HepG2 (cell line): Measurements from ENCODE around the gene GPHN. TPM values are rescaled to one million over a fixed set of nuclear protein-coding genes. Genes with fewer than 3 reads are reported as not detected.

Experiments used
- CBX2 ChIP-seq, 2 experiments: fragments of 200-600 bp in 1 of 2; sonication (generic); formaldehyde crosslinking in 1 of 2; IDR thresholded peaks; 2 replicates each; pipeline versions ENCODE4 v1.7.0 to v1.8.1; 2018 to 2022; ENCODE audit warnings: low read depth in 2 of 2, low read length in 1 of 2, mild to moderate bottlenecking in 1 of 2, missing genetic modification reagents in 1 of 2
- CENPT ChIP-seq: sonication (generic); formaldehyde crosslinking; IDR thresholded peaks from 2 replicates; pipeline ENCODE4 v1.8.0; 2022; ENCODE audit warnings: low read depth, mild to moderate bottlenecking, moderate library complexity, missing genetic modification reagents
- FOXM1 ChIP-seq: sonication (generic); formaldehyde crosslinking; IDR thresholded peaks from 2 replicates; pipeline ENCODE4 v1.5.0; 2020; ENCODE audit warnings: missing genetic modification reagents
- GABPB1 ChIP-seq: IDR thresholded peaks from 2 replicates; pipeline ENCODE4 v1.6.1; 2016; ENCODE audit warnings: mild to moderate bottlenecking, missing genetic modification reagents, moderate library complexity, missing compliant biosample characterization
- MEIS1 ChIP-seq: sonication (generic); formaldehyde crosslinking; IDR thresholded peaks from 2 replicates; pipeline ENCODE4 v1.9.0; 2021; ENCODE audit warnings: mild to moderate bottlenecking, missing genetic modification reagents, moderate library complexity, borderline replicate concordance
- MLLT10 ChIP-seq: sonication (generic); formaldehyde crosslinking; IDR thresholded peaks from 2 replicates; pipeline ENCODE4 v1.4.0; 2020; ENCODE audit warnings: missing genetic modification reagents
- MTA3 ChIP-seq: sonication (generic); formaldehyde crosslinking; IDR thresholded peaks from 2 replicates; pipeline ENCODE4 v1.4.0; 2020; ENCODE audit warnings: missing genetic modification reagents
- NFKB2 ChIP-seq: sonication (generic); formaldehyde crosslinking; IDR thresholded peaks from 2 replicates; pipeline ENCODE4 v1.4.0; 2020; ENCODE audit warnings: missing genetic modification reagents, borderline replicate concordance
- RBAK ChIP-seq: sonication (generic); formaldehyde crosslinking; IDR thresholded peaks from 2 replicates; pipeline ENCODE4 v1.5.1; 2020; ENCODE audit warnings: mild to moderate bottlenecking, missing genetic modification reagents
- RORA ChIP-seq: sonication (generic); formaldehyde crosslinking; IDR thresholded peaks from 2 replicates; pipeline ENCODE4 v1.5.0; 2020; ENCODE audit warnings: mild to moderate bottlenecking, missing genetic modification reagents, moderate library complexity
- ZBTB1 ChIP-seq: sonication (generic); formaldehyde crosslinking; IDR thresholded peaks from 2 replicates; pipeline ENCODE4 v1.4.0; 2020; ENCODE audit warnings: missing genetic modification reagents, borderline replicate concordance
- ZNF883 ChIP-seq: sonication (generic); formaldehyde crosslinking; IDR thresholded peaks from 2 replicates; pipeline ENCODE4 v1.5.1; 2020; ENCODE audit warnings: mild to moderate bottlenecking, missing genetic modification reagents; ENCODE audit errors: not compliant biosample characterization
- polyA plus RNA-seq, 8 experiments: library from polyadenylated mRNA; depleted of rRNA in 3 of 8; stranded (reverse) in 7 of 8; unstranded in 1 of 8; fragments of >200 nt; fragmentation: Illumina TruSeq in 4 of 8; extraction: Trizol in 4 of 8; gene quantifications; 2 replicates each; pipeline versions ENCODE4 v1.2.1 to v1.2.3, GENCODE V29; 2011 to 2016; ENCODE audit warnings: low read depth in 4 of 8, missing spikeins in 1 of 8, mixed read lengths in 1 of 8; ENCODE audit not compliant: insufficient read depth in 1 of 8
- total RNA-seq, 5 experiments: library from RNA; depleted of rRNA; stranded (reverse); fragments of >200 nt; fragmentation: Illumina TruSeq; extraction: Trizol; gene quantifications; 2 replicates each; pipeline ENCODE4 v1.2.3, GENCODE V29; 2016; ENCODE audit warnings: low read depth in 1 of 5
- TF ChIP-seq, protein P1 (sequence below): IDR thresholded peaks from 2 replicates; pipeline ENCODE4 v1.6.1; 2016; ENCODE audit warnings: low read depth
- TF ChIP-seq, protein P2 (sequence below): sonication (generic); formaldehyde crosslinking; IDR thresholded peaks from 2 replicates; pipeline ENCODE4 v1.8.0; 2022; ENCODE audit warnings: mild to moderate bottlenecking, missing genetic modification reagents
- TF ChIP-seq, protein P3 (sequence below): sonication (generic); formaldehyde crosslinking; IDR thresholded peaks from 2 replicates; pipeline ENCODE4 v1.8.0; 2022; ENCODE audit warnings: mild to moderate bottlenecking, missing genetic modification reagents, moderate library complexity
- TF ChIP-seq, protein P4 (sequence below): conservative IDR thresholded peaks from 2 replicates; pipeline ENCODE4 v1.6.1; 2018; ENCODE audit warnings: missing genetic modification reagents
- TF ChIP-seq, protein P5 (sequence below): sonication (generic); formaldehyde crosslinking; IDR thresholded peaks from 2 replicates; pipeline ENCODE4 v1.4.0; 2020; ENCODE audit warnings: missing genetic modification reagents, mild to moderate bottlenecking, borderline replicate concordance
- TF ChIP-seq, protein P6 (sequence below): sonication (generic); formaldehyde crosslinking; IDR thresholded peaks from 2 replicates; pipeline ENCODE4 v1.5.0; 2020; ENCODE audit warnings: missing genetic modification reagents

GPHN gene
- total and polyA plus RNA-seq, 2 of the 13 experiments (the other 11 are each of a cell fraction or from before 2014, with no cell fraction given), result 12.7 to 19.2 TPM

DNA sequence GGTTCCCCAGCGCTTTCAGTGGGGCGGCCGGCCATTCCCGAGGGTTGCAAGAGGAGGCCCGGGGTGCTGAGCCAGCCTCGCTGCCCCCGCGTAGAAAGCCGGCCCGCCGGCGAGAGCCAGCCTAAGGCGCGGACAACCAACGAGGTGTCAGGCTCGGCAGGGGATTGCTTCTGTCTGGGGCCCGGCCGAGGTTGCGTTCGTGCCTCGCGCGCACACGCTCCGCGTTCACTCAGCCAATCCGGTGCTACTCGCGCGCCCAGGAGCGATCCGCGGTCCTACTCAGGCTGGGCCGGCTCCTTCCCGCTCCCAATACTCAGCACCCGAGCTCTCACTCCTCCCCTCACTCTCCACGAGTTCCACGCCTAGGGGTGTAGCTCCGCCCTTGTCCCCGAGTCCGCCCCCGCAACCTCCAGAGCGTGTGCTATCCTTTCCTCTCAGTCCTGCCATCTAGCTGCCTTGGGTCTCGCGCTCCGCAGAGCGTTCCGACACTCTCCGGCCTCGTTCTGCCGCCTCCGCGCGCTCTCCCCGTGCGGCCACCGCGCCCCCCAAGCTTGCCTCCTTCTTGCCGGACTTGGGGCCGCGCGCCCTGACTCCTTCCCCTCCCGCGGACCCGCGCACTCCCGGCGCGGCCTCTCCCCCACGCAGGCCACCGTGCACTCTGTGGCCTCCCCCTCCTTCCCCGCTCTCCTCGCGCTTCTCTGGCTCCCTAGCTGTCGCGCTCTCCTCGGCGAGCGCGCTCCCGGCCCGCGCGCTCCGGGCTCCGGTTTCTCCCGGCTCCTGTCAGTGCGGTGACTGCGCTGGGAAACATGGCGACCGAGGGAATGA is at the start of gene GPHN (continued):
- TF ChIP-seq, protein P1, sequence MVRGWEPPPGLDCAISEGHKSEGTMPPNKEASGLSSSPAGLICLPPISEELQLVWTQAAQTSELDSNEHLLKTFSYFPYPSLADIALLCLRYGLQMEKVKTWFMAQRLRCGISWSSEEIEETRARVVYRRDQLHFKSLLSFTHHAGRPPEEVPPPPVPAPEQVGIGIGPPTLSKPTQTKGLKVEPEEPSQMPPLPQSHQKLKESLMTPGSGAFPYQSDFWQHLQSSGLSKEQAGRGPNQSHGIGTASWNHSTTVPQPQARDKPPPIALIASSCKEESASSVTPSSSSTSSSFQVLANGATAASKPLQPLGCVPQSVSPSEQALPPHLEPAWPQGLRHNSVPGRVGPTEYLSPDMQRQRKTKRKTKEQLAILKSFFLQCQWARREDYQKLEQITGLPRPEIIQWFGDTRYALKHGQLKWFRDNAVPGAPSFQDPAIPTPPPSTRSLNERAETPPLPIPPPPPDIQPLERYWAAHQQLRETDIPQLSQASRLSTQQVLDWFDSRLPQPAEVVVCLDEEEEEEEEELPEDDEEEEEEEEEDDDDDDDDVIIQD (CRISPR knock-in tag), result peak; percentile 49
- TF ChIP-seq RBAK (no peak), FOXM1 (CRISPR knock-in tag) (no peak; the same call in 1 of the 2 replicates), CENPT (no peak), NFKB2 (CRISPR knock-in tag) (peak; percentile 51), CBX2 (IDR thresholded peaks at IDR 0.05; ENCODE audit: low read depth, low read length) (no peak), CBX2 (CRISPR knock-in tag; IDR thresholded peaks at IDR 0.05; ENCODE audit: low read depth) (no peak), ZBTB1 (CRISPR knock-in tag) (no peak), RORA (CRISPR knock-in tag) (no peak), ZNF883 (CRISPR knock-in tag) (peak; percentile 16), MTA3 (CRISPR knock-in tag) (no peak), MLLT10 (no peak), MEIS1 (no peak; the same call in 1 of the 2 replicates), GABPB1 (CRISPR knock-in tag) (peak; percentile 83)
- TF ChIP-seq, protein P2, sequence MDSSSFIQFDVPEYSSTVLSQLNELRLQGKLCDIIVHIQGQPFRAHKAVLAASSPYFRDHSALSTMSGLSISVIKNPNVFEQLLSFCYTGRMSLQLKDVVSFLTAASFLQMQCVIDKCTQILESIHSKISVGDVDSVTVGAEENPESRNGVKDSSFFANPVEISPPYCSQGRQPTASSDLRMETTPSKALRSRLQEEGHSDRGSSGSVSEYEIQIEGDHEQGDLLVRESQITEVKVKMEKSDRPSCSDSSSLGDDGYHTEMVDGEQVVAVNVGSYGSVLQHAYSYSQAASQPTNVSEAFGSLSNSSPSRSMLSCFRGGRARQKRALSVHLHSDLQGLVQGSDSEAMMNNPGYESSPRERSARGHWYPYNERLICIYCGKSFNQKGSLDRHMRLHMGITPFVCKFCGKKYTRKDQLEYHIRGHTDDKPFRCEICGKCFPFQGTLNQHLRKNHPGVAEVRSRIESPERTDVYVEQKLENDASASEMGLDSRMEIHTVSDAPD (CRISPR knock-in tag), result peak; percentile 76; the same call in 1 of the 2 replicates
- TF ChIP-seq, protein P3, sequence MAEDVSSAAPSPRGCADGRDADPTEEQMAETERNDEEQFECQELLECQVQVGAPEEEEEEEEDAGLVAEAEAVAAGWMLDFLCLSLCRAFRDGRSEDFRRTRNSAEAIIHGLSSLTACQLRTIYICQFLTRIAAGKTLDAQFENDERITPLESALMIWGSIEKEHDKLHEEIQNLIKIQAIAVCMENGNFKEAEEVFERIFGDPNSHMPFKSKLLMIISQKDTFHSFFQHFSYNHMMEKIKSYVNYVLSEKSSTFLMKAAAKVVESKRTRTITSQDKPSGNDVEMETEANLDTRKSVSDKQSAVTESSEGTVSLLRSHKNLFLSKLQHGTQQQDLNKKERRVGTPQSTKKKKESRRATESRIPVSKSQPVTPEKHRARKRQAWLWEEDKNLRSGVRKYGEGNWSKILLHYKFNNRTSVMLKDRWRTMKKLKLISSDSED (CRISPR knock-in tag), result no peak
- TF ChIP-seq, protein P4, sequence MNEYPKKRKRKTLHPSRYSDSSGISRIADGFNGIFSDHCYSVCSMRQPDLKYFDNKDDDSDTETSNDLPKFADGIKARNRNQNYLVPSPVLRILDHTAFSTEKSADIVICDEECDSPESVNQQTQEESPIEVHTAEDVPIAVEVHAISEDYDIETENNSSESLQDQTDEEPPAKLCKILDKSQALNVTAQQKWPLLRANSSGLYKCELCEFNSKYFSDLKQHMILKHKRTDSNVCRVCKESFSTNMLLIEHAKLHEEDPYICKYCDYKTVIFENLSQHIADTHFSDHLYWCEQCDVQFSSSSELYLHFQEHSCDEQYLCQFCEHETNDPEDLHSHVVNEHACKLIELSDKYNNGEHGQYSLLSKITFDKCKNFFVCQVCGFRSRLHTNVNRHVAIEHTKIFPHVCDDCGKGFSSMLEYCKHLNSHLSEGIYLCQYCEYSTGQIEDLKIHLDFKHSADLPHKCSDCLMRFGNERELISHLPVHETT, result peak; percentile 37; the same call in 1 of the 2 replicates
- TF ChIP-seq, protein P5, sequence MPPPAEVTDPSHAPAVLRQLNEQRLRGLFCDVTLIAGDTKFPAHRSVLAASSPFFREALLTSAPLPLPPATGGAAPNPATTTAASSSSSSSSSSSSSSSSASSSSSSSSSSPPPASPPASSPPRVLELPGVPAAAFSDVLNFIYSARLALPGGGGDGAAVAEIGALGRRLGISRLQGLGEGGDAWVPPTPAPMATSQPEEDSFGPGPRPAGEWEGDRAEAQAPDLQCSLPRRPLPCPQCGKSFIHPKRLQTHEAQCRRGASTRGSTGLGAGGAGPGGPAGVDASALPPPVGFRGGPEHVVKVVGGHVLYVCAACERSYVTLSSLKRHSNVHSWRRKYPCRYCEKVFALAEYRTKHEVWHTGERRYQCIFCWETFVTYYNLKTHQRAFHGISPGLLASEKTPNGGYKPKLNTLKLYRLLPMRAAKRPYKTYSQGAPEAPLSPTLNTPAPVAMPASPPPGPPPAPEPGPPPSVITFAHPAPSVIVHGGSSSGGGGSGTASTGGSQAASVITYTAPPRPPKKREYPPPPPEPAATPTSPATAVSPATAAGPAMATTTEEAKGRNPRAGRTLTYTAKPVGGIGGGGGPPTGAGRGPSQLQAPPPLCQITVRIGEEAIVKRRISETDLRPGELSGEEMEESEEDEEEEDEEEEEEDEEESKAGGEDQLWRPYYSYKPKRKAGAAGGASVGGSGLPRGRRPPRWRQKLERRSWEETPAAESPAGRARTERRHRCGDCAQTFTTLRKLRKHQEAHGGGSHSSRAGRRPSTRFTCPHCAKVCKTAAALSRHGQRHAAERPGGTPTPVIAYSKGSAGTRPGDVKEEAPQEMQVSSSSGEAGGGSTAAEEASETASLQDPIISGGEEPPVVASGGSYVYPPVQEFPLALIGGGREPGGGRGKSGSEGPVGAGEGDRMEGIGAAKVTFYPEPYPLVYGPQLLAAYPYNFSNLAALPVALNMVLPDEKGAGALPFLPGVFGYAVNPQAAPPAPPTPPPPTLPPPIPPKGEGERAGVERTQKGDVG (CRISPR knock-in tag), result peak; percentile 61; the same call in 1 of the 2 replicates
- TF ChIP-seq, protein P6, sequence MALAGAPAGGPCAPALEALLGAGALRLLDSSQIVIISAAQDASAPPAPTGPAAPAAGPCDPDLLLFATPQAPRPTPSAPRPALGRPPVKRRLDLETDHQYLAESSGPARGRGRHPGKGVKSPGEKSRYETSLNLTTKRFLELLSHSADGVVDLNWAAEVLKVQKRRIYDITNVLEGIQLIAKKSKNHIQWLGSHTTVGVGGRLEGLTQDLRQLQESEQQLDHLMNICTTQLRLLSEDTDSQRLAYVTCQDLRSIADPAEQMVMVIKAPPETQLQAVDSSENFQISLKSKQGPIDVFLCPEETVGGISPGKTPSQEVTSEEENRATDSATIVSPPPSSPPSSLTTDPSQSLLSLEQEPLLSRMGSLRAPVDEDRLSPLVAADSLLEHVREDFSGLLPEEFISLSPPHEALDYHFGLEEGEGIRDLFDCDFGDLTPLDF (CRISPR knock-in tag), result peak; percentile 64
